Measurements from ENCODE around the gene FBXO21. TPM values are rescaled to one million over a fixed set of nuclear protein-coding genes. Genes with fewer than 3 reads are reported as not detected.

FBXO21 gene
- total RNA-seq, 4 donors from 2014 or later, result 80.2 to 95.8 (median 81.9) TPM

- H3K27me3 ChIP-seq, result no peaks in the 10 kb centered on the region
- H3K4me1 ChIP-seq, result no peaks in the 10 kb centered on the region
- TF ChIP-seq POLR2A (IDR thresholded peaks at IDR 0.05) (no peak), CTCF (IDR thresholded peaks at IDR 0.05) (no peak), EP300 (IDR thresholded peaks at IDR 0.05) (no peak), POLR2AphosphoS5 (IDR thresholded peaks at IDR 0.05) (no peak)
- no peaks in the 10 kb centered on the region for H3K9me3 ChIP-seq
- H3K27ac ChIP-seq, result no peak overlapping the region
- peaks cover 6 to 100% of the 10 kb centered on the region in 2 donors for H3K36me3 ChIP-seq
- no peak for ATAC-seq
- 80 to 85% methylated on average over 2 of the region's 4 CpGs for WGBS, 2 donors (ENCODE audit: low coverage in 1 of 2)
- H3K4me3 ChIP-seq, result no peak overlapping the region
Observed at GRCh38 chr12:117166107-117166506, 24.2 kb downstream of the FBXO21 start.

- TF ChIP-seq POLR2AphosphoS5 (IDR thresholded peaks at IDR 0.05) (no peak), EP300 (IDR thresholded peaks at IDR 0.05) (no peak), CTCF (IDR thresholded peaks at IDR 0.05) (no peak), POLR2A (IDR thresholded peaks at IDR 0.05) (no peak)
- Histone ChIP-seq H3K4me3 (no peak overlapping the region), H3K9me3 (no peaks in the 10 kb centered on the region), H3K4me1 (no peaks in the 10 kb centered on the region), H3K27ac (no peak overlapping the region), H3K36me3 (peaks cover 3 to 100% of the 10 kb centered on the region in 2 donors), H3K27me3 (no peaks in the 10 kb centered on the region)
- ATAC-seq, result no peak
- 50 to 58% methylated on average over 5 of the region's 5 CpGs for WGBS, 2 donors (ENCODE audit: low coverage in 1 of 2)
Observed at GRCh38 chr12:117165342-117165741, 24.9 kb downstream of the FBXO21 start.

GRCh38 chr12:117162633-117163032 lies 27.6 kb downstream of the FBXO21 start:
- no peak overlapping the region for H3K4me3 ChIP-seq
- ATAC-seq, result no peak
- TF ChIP-seq CTCF (IDR thresholded peaks at IDR 0.05) (no peak), EP300 (IDR thresholded peaks at IDR 0.05) (no peak), POLR2A (IDR thresholded peaks at IDR 0.05) (no peak), POLR2AphosphoS5 (IDR thresholded peaks at IDR 0.05) (no peak)
- 78 to 85% methylated on average over 6 to 7 of the region's 7 CpGs for WGBS, 2 donors (ENCODE audit: low coverage in 1 of 2)
- no peaks in the 10 kb centered on the region for H3K27me3 ChIP-seq
- no peak overlapping the region for H3K27ac ChIP-seq
- no peaks in the 10 kb centered on the region for H3K9me3 ChIP-seq
- H3K36me3 ChIP-seq, result peaks cover 0 to 100% of the 10 kb centered on the region in 2 donors
- H3K4me1 ChIP-seq, result no peaks in the 10 kb centered on the region

- TF ChIP-seq POLR2A (IDR thresholded peaks at IDR 0.05), result no peak
- no peak for TF ChIP-seq EP300 (IDR thresholded peaks at IDR 0.05)
- TF ChIP-seq POLR2AphosphoS5 (IDR thresholded peaks at IDR 0.05), result no peak
- TF ChIP-seq CTCF (IDR thresholded peaks at IDR 0.05), result no peak
- H3K36me3 ChIP-seq, result peaks cover 0 to 100% of the 10 kb centered on the region in 2 donors
- no peaks in the 10 kb centered on the region for H3K27me3 ChIP-seq
- no peaks in the 10 kb centered on the region for H3K4me1 ChIP-seq
- 83 to 89% methylated on average over 6 to 8 of the region's 8 CpGs for WGBS, 2 donors (ENCODE audit: low coverage in 1 of 2)
- H3K4me3 ChIP-seq, result no peak overlapping the region
- no peaks in the 10 kb centered on the region for H3K9me3 ChIP-seq
- H3K27ac ChIP-seq, result no peak overlapping the region
- no peak for ATAC-seq
Observed at GRCh38 chr12:117162167-117162539, 28.1 kb downstream of the FBXO21 start.

- no peak overlapping the region for H3K27ac ChIP-seq
- no peaks in the 10 kb centered on the region for H3K27me3 ChIP-seq
- H3K4me1 ChIP-seq, result no peaks in the 10 kb centered on the region
- H3K36me3 ChIP-seq, result peaks cover 0 to 100% of the 10 kb centered on the region in 2 donors
- H3K4me3 ChIP-seq, result no peak overlapping the region
- 47 to 68% methylated on average over 5 of the region's 10 CpGs for WGBS, 2 donors (ENCODE audit: low coverage in 1 of 2)
- no peak for ATAC-seq
- H3K9me3 ChIP-seq, result no peaks in the 10 kb centered on the region
- TF ChIP-seq CTCF (IDR thresholded peaks at IDR 0.05) (no peak), EP300 (IDR thresholded peaks at IDR 0.05) (no peak), POLR2AphosphoS5 (IDR thresholded peaks at IDR 0.05) (no peak), POLR2A (IDR thresholded peaks at IDR 0.05) (no peak)
Observed at GRCh38 chr12:117161460-117162166, 28.7 kb downstream of the FBXO21 start.
